Esophagus squamous epithelium (tissue), 5 donors: ENCODE measurements around the gene ZFAND3. TPM values are rescaled to one million over a fixed set of nuclear protein-coding genes. Genes with fewer than 3 reads are reported as not detected.

Source experiments
- DNase-seq: peaks from one replicate; lab custom pipeline; 2025; lab: John Stamatoyannopoulos, UW
- H3K27ac ChIP-seq, 4 donors: fragments of 200-600 bp; sonication (generic); one replicate each; pipeline ENCODE4 v1.5.1; 2016 to 2019; ENCODE audit warnings: mild to moderate bottlenecking in 1 of 4
- H3K27me3 ChIP-seq, 4 donors: fragments of 200-600 bp; sonication (generic); 1 replicate in 3 of 4; 2 replicates in 1 of 4; pipeline versions ENCODE4 v1.5.1 to v1.6.0; 2017 to 2021; ENCODE audit warnings: antibody characterized with exemption in 1 of 4
- H3K36me3 ChIP-seq, 3 donors: fragments of 200-600 bp; sonication (generic); one replicate each; pipeline ENCODE4 v1.5.1; 2016 to 2019
- H3K4me1 ChIP-seq, 3 donors: fragments of 200-600 bp; sonication (generic); one replicate each; pipeline ENCODE4 v1.5.1; 2017 to 2019
- H3K4me3 ChIP-seq, 4 donors: fragments of 200-600 bp; sonication (generic); 1 replicate in 3 of 4; 2 replicates in 1 of 4; pipeline ENCODE4 v1.5.1; 2016 to 2019; ENCODE audit warnings: mild to moderate bottlenecking in 2 of 4, moderate library complexity in 1 of 4
- H3K9me3 ChIP-seq, 3 donors: fragments of 200-600 bp; sonication (generic); one replicate each; pipeline ENCODE4 v1.5.1; 2016 to 2019
- POLR2A ChIP-seq, 4 donors: fragments of 450-650 bp; IDR thresholded peaks; one replicate each; pipeline ENCODE4 v1.6.1; 2017; ENCODE audit warnings: antibody characterized with exemption in 4 of 4, mild to moderate bottlenecking in 4 of 4, moderate library complexity in 3 of 4
- WGBS, 2 donors: methylation state at CpG; one replicate each; pipeline ENCODE4 v1.1.5; 2018; 5-methylcytosine and 5-hydroxymethylcytosine counted together
- intact Hi-C: fragments of 100-400 bp; cut with DNase I; formaldehyde crosslinking; loops from one replicate; pipeline ENCODE4 v1.15.0; 2022
- total RNA-seq, 4 donors: library from RNA; depleted of rRNA; stranded (reverse); fragments of >200 nt; gene quantifications; one replicate each; pipeline ENCODE4 v1.1.0, GENCODE V29; 2016
- TF ChIP-seq, protein P1 (sequence below), 6 experiments: fragments of 450-650 bp in 4 of 6; fragments of 200-600 bp in 2 of 6; sonication (generic) in 2 of 6; IDR thresholded peaks; one replicate each; pipeline ENCODE4 v1.5.1; 2016 to 2019; ENCODE audit warnings: antibody characterized with exemption in 6 of 6, mild to moderate bottlenecking in 4 of 6, moderate library complexity in 4 of 6
- donor health status: DM: yes; HTN: yes; CAD: no.

Gene ZFAND3
- total RNA-seq, 4 donors from 2014 or later, result 15.7 to 23.8 (median 20.9) TPM

GRCh38 chr6:38012573-38012972 lies 193.0 kb downstream of the ZFAND3 start:
- H3K4me3 ChIP-seq, result no peak overlapping the region
- no peak for DNase-seq
- no peaks in the 10 kb centered on the region for H3K36me3 ChIP-seq
- 60 to 65% methylated on average over 2 to 5 of the region's 5 CpGs for WGBS, 2 donors
- intact Hi-C loops, result no loop called here
- peaks cover 0 to 3% (median 0%) of the 10 kb centered on the region in 3 donors for H3K4me1 ChIP-seq
- no peaks in the 10 kb centered on the region for H3K9me3 ChIP-seq
- TF ChIP-seq, protein P1, sequence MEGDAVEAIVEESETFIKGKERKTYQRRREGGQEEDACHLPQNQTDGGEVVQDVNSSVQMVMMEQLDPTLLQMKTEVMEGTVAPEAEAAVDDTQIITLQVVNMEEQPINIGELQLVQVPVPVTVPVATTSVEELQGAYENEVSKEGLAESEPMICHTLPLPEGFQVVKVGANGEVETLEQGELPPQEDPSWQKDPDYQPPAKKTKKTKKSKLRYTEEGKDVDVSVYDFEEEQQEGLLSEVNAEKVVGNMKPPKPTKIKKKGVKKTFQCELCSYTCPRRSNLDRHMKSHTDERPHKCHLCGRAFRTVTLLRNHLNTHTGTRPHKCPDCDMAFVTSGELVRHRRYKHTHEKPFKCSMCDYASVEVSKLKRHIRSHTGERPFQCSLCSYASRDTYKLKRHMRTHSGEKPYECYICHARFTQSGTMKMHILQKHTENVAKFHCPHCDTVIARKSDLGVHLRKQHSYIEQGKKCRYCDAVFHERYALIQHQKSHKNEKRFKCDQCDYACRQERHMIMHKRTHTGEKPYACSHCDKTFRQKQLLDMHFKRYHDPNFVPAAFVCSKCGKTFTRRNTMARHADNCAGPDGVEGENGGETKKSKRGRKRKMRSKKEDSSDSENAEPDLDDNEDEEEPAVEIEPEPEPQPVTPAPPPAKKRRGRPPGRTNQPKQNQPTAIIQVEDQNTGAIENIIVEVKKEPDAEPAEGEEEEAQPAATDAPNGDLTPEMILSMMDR (IDR thresholded peaks at IDR 0.05), result peak in 4 of 6 experiments; percentile 32 to 65 (median 39)
- no peak for TF ChIP-seq POLR2A (IDR thresholded peaks at IDR 0.05)
- no peaks in the 10 kb centered on the region for H3K27me3 ChIP-seq
- H3K27ac ChIP-seq, result no peak overlapping the region

DNA sequence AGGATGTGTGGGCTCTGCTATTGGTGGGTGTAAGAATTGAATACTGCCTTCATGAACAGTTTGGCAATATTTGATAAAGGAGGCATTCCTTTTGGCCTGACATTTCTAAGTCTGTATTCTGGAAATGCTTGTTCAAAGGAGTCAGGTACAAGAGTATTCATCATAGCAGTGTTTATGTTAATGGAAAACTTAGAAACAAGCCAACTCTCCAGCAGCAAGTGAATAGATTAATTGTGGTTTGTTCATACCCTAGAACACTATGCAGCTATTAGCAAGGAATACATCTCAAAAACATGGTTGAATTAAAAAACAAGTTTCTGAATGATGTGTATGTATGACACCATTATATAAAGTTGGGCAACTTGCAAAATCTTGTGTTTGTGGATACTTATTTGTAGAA lies 195.8 kb downstream of the ZFAND3 start:
- intact Hi-C loops, result no loop called here
- Histone ChIP-seq H3K9me3 (no peaks in the 10 kb centered on the region), H3K36me3 (no peaks in the 10 kb centered on the region), H3K27ac (no peak overlapping the region), H3K4me3 (no peak overlapping the region), H3K4me1 (no peaks in the 10 kb centered on the region), H3K27me3 (no peaks in the 10 kb centered on the region)
- DNase-seq, result no peak
- TF ChIP-seq POLR2A (IDR thresholded peaks at IDR 0.05), result no peak
- TF ChIP-seq, protein P1 (IDR thresholded peaks at IDR 0.05), result no peak

- H3K36me3 ChIP-seq, result no peaks in the 10 kb centered on the region
- peaks cover 0 to 14% (median 0%) of the 10 kb centered on the region in 3 donors for H3K4me1 ChIP-seq
- intact Hi-C loops, result no loop called here
- no peak overlapping the region for H3K27ac ChIP-seq
- H3K4me3 ChIP-seq, result no peak overlapping the region
- no peaks in the 10 kb centered on the region for H3K9me3 ChIP-seq
- WGBS, 2 donors, result 79 to 86% methylated on average over 1 of the region's 1 CpG
- no peaks in the 10 kb centered on the region for H3K27me3 ChIP-seq
- TF ChIP-seq POLR2A (IDR thresholded peaks at IDR 0.05), result no peak
- TF ChIP-seq, protein P1 (IDR thresholded peaks at IDR 0.05), result no peak
- DNase-seq, result no peak
Observed at GRCh38 chr6:38016824-38017223, 197.3 kb downstream of the ZFAND3 start.

DNA sequence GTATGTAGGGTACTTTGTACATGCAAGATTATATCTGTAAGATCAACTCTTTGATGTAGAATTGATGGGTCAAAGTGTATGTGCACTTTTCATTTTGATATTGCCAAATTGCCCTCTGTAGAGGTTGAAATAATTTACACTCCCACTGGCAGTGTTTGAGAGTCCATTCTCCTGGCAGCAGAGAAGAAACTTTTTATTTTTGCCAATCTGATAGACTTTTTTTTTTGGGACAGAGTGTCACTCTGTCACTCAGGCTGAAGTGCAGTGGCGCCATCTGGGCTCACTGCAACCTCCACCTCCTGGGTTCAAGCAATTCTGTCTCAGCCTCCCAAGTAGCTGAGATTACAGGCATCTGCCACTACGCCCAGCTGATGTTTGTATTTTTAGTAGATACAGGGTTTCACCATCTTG lies 199.2 kb downstream of the ZFAND3 start:
- Histone ChIP-seq H3K9me3 (no peaks in the 10 kb centered on the region), H3K4me3 (no peak overlapping the region), H3K4me1 (peaks cover 0 to 14% (median 0%) of the 10 kb centered on the region in 3 donors), H3K36me3 (no peaks in the 10 kb centered on the region), H3K27me3 (no peaks in the 10 kb centered on the region), H3K27ac (no peak overlapping the region)
- DNase-seq, result no peak
- intact Hi-C loops, result no loop called here
- TF ChIP-seq POLR2A (IDR thresholded peaks at IDR 0.05), result no peak
- TF ChIP-seq, protein P1 (IDR thresholded peaks at IDR 0.05), result no peak
- WGBS, 2 donors, result 96 to 100% methylated on average over 2 of the region's 2 CpGs

DNA sequence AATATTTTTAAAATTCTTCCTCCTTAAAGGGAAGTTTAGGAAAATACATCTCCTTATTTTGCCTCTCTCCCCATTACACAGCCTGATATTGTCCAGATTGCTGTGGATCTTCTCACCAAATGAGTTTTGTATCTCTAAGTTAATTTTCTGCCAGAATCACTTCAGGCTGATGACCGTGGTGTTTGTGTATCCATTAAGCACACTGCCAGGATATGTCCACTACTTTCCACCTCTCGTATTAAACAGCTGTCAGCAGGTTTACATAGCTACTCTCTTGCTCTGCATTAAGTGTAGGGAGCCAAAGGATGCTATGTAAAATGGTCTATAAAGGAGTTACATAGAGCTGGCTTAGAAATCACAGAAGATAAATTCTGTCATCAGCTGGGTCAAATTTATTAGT lies 201.1 kb downstream of the ZFAND3 start:
- TF ChIP-seq, protein P1 (IDR thresholded peaks at IDR 0.05), result no peak
- no peak for TF ChIP-seq POLR2A (IDR thresholded peaks at IDR 0.05)
- WGBS, 2 donors, result 44 to 52% methylated on average over 2 of the region's 2 CpGs
- H3K27ac ChIP-seq, result no peak overlapping the region
- H3K36me3 ChIP-seq, result no peaks in the 10 kb centered on the region
- H3K9me3 ChIP-seq, result peaks cover 0 to 6% (median 0%) of the 10 kb centered on the region in 3 donors
- DNase-seq, result no peak
- no peak overlapping the region for H3K4me3 ChIP-seq
- H3K27me3 ChIP-seq, result no peaks in the 10 kb centered on the region
- peaks cover 0 to 14% (median 0%) of the 10 kb centered on the region in 3 donors for H3K4me1 ChIP-seq
- intact Hi-C loops, result no loop called here
